Thoracic aorta (tissue), 2 donors: ENCODE data around the gene NECTIN4. TPM values are rescaled to one million over a fixed set of nuclear protein-coding genes. Genes with fewer than 3 reads are reported as not detected.
"Not testable (repeated sequence)": the region's sequence is repeated elsewhere in the genome, so short reads cannot be mapped to it uniquely, and the experiment has no call there.

Experiments used
- ATAC-seq: fragments of 150-250 bp; one replicate; pipeline ENCODE4 v1.8.0; 2017; ENCODE audit warnings: low read depth; ENCODE audit not compliant: insufficient number of reproducible peaks, low FRiP score
- DNase-seq: peaks from one replicate; pipeline ENCODE4 v3.0.0-alpha.2; 2020; ENCODE audit warnings: low spot score
- H3K27ac ChIP-seq, 2 donors: fragments of 200-600 bp; sonication (generic); 1 replicate in 1 of 2; 2 replicates in 1 of 2; pipeline ENCODE4 v1.5.1; 2016; ENCODE audit warnings: mild to moderate bottlenecking in 2 of 2, moderate library complexity in 2 of 2
- H3K27me3 ChIP-seq: fragments of 200-600 bp; sonication (generic); replicated peaks from 2 replicates; pipeline ENCODE4 v1.6.0; 2016; ENCODE audit warnings: mild to moderate bottlenecking; ENCODE audit not compliant: insufficient read depth
- H3K36me3 ChIP-seq: fragments of 200-600 bp; sonication (generic); one replicate; pipeline ENCODE4 v1.5.1; 2016
- H3K4me1 ChIP-seq, 2 donors: fragments of 200-600 bp; sonication (generic); 1 replicate in 1 of 2; 2 replicates in 1 of 2; pipeline versions ENCODE4 v1.5.1 to v1.6.0; 2016; ENCODE audit warnings: low read depth in 2 of 2, mild to moderate bottlenecking in 1 of 2; ENCODE audit not compliant: control insufficient read depth in 1 of 2
- H3K4me3 ChIP-seq: fragments of 200-600 bp; sonication (generic); 2 replicates; pipeline ENCODE4 v1.5.1; 2016; ENCODE audit warnings: mild to moderate bottlenecking
- H3K9me3 ChIP-seq: fragments of 200-600 bp; sonication (generic); 2 replicates; pipeline ENCODE4 v1.5.1; 2016
- CTCF ChIP-seq: fragments of 200-600 bp; sonication (generic); IDR thresholded peaks from one replicate; pipeline ENCODE4 v1.5.1; 2019; ENCODE audit warnings: antibody characterized with exemption
- total RNA-seq, 2 donors: library from RNA; depleted of rRNA; stranded (reverse); fragments of >200 nt; gene quantifications; one replicate each; pipeline versions ENCODE4 v1.1.0 to v1.2.3, GENCODE V29; 2016

NECTIN4 gene
- total RNA-seq, 2 donors from 2014 or later, result 0.14 TPM; not detected in 1

- DNase-seq, ATAC-seq, H3K4me3 ChIP-seq, H3K27ac ChIP-seq, H3K9me3 ChIP-seq, H3K27me3 ChIP-seq, H3K36me3 ChIP-seq: not testable (repeated sequence)
- H3K4me1 ChIP-seq, result peaks cover 5 to 16% of the 10 kb centered on the region in 2 donors
Observed at GRCh38 chr1:161022432-161022831, 66.9 kb downstream of the NECTIN4 start.

- H3K27me3 ChIP-seq, result no peaks in the 10 kb centered on the region
- DNase-seq (no peak), ATAC-seq (no peak)
- no peaks in the 10 kb centered on the region for H3K36me3 ChIP-seq
- H3K4me3 ChIP-seq, result no peak overlapping the region
- no peak overlapping the region for H3K27ac ChIP-seq
- H3K9me3 ChIP-seq, result no peaks in the 10 kb centered on the region
- no peak for TF ChIP-seq CTCF
- H3K4me1 ChIP-seq, result peaks cover 5 to 16% of the 10 kb centered on the region in 2 donors
Observed at GRCh38 chr1:161021970-161022353, 67.4 kb downstream of the NECTIN4 start.

- ATAC-seq, result no peak
- peak overlapping the region; percentile 81 for H3K4me3 ChIP-seq
- H3K27ac ChIP-seq, result no peak overlapping the region
- no peaks in the 10 kb centered on the region for H3K27me3 ChIP-seq
- H3K9me3 ChIP-seq, result no peaks in the 10 kb centered on the region
- H3K4me1 ChIP-seq, result peaks cover 5 to 16% of the 10 kb centered on the region in 2 donors
- DNase-seq, result no peak
- H3K36me3 ChIP-seq, result no peaks in the 10 kb centered on the region
- no peak for TF ChIP-seq CTCF
Observed at GRCh38 chr1:161021165-161021969, 68.0 kb downstream of the NECTIN4 start.

Other genes with a start within 250 kb of the NECTIN4 start
- gene CD244, start 226.7 kb downstream of the NECTIN4 start, total RNA-seq, result 1 to 10 TPM in 1 of 2 donors, under 1 TPM in 1; 0.78 to 2.2 TPM
- gene ITLN1, start 204.4 kb downstream of the NECTIN4 start, total RNA-seq, result 10 to 100 TPM in 1 of 2 donors, under 1 TPM in 1; 0.56 to 51.7 TPM
- 1 to 10 TPM in 1 of 2 donors, not detected in 1; 3.0 TPM for gene ITLN2, start 134.7 kb downstream of the NECTIN4 start, total RNA-seq
- 10 to 100 TPM; 19.1 to 20.7 TPM for gene F11R, start 68.4 kb downstream of the NECTIN4 start, total RNA-seq
- gene TSTD1, start 50.6 kb downstream of the NECTIN4 start, total RNA-seq, result 10 to 100 TPM; 19.9 to 34.2 TPM
- 10 to 100 TPM; 57.9 to 69.4 TPM for gene USF1, start 43.6 kb downstream of the NECTIN4 start, total RNA-seq
- gene ARHGAP30, start 19.7 kb downstream of the NECTIN4 start, total RNA-seq, result 10 to 100 TPM; 16.4 to 16.9 TPM
- gene KLHDC9, start 8.8 kb upstream of the NECTIN4 start, total RNA-seq, result 1 to 10 TPM; 7.9 to 8.6 TPM
- 10 to 100 TPM; 22.7 to 92.7 TPM for gene PFDN2, start 28.5 kb upstream of the NECTIN4 start, total RNA-seq
- 10 to 100 TPM; 25.3 to 42.1 TPM for gene NIT1, start 28.5 kb upstream of the NECTIN4 start, total RNA-seq
- gene DEDD, start 43.1 kb upstream of the NECTIN4 start, total RNA-seq, result 10 to 100 TPM; 30.7 to 34.3 TPM
- 10 to 100 TPM; 54.2 to 73.9 TPM for gene UFC1, start 64.4 kb upstream of the NECTIN4 start, total RNA-seq
- gene USP21, start 69.9 kb upstream of the NECTIN4 start, total RNA-seq, result 10 to 100 TPM; 23.2 to 28.8 TPM
- 10 to 100 TPM; 18.2 to 33.6 TPM for gene PPOX, start 76.9 kb upstream of the NECTIN4 start, total RNA-seq
- gene B4GALT3, start 87.9 kb upstream of the NECTIN4 start, total RNA-seq, result 100 to 1,000 TPM in 1 of 2 donors, 10 to 100 TPM in 1; 36.4 to 145 TPM
- gene ADAMTS4, start 109.5 kb upstream of the NECTIN4 start, total RNA-seq, result 100 to 1,000 TPM in 1 of 2 donors, 10 to 100 TPM in 1; 15.0 to 171 TPM
- 10 to 100 TPM; 61.5 to 63.5 TPM for gene NDUFS2, start 112.8 kb upstream of the NECTIN4 start, total RNA-seq
- 100 to 1,000 TPM in 1 of 2 donors, 10 to 100 TPM in 1; 82.9 to 101 TPM for gene FCER1G, start 125.7 kb upstream of the NECTIN4 start, total RNA-seq
- gene APOA2, start 134.1 kb upstream of the NECTIN4 start, total RNA-seq, result not detected
- 10 to 100 TPM; 12.8 to 13.4 TPM for gene TOMM40L, start 136.5 kb upstream of the NECTIN4 start, total RNA-seq
- not detected for gene NR1I3, start 148.6 kb upstream of the NECTIN4 start, total RNA-seq
- gene PCP4L1, start 169.2 kb upstream of the NECTIN4 start, total RNA-seq, result 1 to 10 TPM in 1 of 2 donors, under 1 TPM in 1; 0.68 to 1.8 TPM
- 1 to 10 TPM; 2.7 to 2.8 TPM for gene MPZ, start 220.4 kb upstream of the NECTIN4 start, total RNA-seq
- gene SDHC, start 224.8 kb upstream of the NECTIN4 start, total RNA-seq, result 10 to 100 TPM; 38.9 to 95.7 TPM